HT-29 (cell line): ENCODE data around the gene MOB1A. TPM values are rescaled to one million over a fixed set of nuclear protein-coding genes. Genes with fewer than 3 reads are reported as not detected.
"Not testable (repeated sequence)": the region's sequence is repeated elsewhere in the genome, so short reads cannot be mapped to it uniquely, and the experiment has no call there.

Experiments used
- DNase-seq: peaks from one replicate; pipeline ENCODE4 v3.0.0-alpha.2; 2015; ENCODE audit warnings: low spot score
- total RNA-seq: library from RNA; depleted of rRNA; stranded (reverse); fragments of >200 nt; shearing (Covaris generic); gene quantifications from 2 replicates; pipeline ENCODE4 v1.2.3, GENCODE V29; 2014

Gene MOB1A
- total RNA-seq, 1 experiment from 2014 or later = 38.9 TPM

- DNase-seq = no peak
These were observed 29.5 kb downstream of the MOB1A start for GRCh38 chr2:74149247-74149525.

GRCh38 chr2:74148457-74149246 is 30.0 kb downstream of the MOB1A start:
- no peak for DNase-seq

GRCh38 chr2:74147727-74148456 is 30.8 kb downstream of the MOB1A start, which contains the start of gene BOLA3:
Gene BOLA3 (minus strand): TSS chr2:74147912. CDS start chr2:74147874, 38 bp downstream.
- peak; percentile 79 for DNase-seq

GRCh38 chr2:74146929-74147726 is 31.6 kb downstream of the MOB1A start:
- peak; percentile 22 for DNase-seq

- peak; percentile 18 for DNase-seq
These were observed 36.3 kb downstream of the MOB1A start for GRCh38 chr2:74142340-74142739.

- DNase-seq = no peak
These were observed 39.9 kb downstream of the MOB1A start for GRCh38 chr2:74138600-74139323.

- DNase-seq = no peak
These were observed 40.8 kb downstream of the MOB1A start for GRCh38 chr2:74137651-74138599.

- no peak for DNase-seq
These were observed 46.8 kb downstream of the MOB1A start for GRCh38 chr2:74131901-74132300.

GRCh38 chr2:74130211-74130995 is 48.3 kb downstream of the MOB1A start:
- DNase-seq = no peak

- no peak for DNase-seq
These were observed 50.5 kb downstream of the MOB1A start for GRCh38 chr2:74128206-74128605.

- not testable (repeated sequence) for DNase-seq
These were observed 54.7 kb downstream of the MOB1A start for GRCh38 chr2:74123955-74124354.

- not testable (repeated sequence) for DNase-seq
These were observed 56.8 kb downstream of the MOB1A start for GRCh38 chr2:74121846-74122245.

- DNase-seq = peak; percentile 87
These were observed 58.5 kb downstream of the MOB1A start for GRCh38 chr2:74119912-74120825.

GRCh38 chr2:74119339-74119738 is 59.3 kb downstream of the MOB1A start:
- DNase-seq = peak; percentile 13

GRCh38 chr2:74111380-74111779 is 67.3 kb downstream of the MOB1A start:
- DNase-seq = no peak

GRCh38 chr2:74110537-74110936 is 68.1 kb downstream of the MOB1A start:
- no peak for DNase-seq

GRCh38 chr2:74109551-74109950 is 69.1 kb downstream of the MOB1A start:
- no peak for DNase-seq

- DNase-seq = no peak
These were observed 71.6 kb downstream of the MOB1A start for GRCh38 chr2:74107071-74107470.
